ENCODE data around the gene PPP2R3A.
"Not testable (repeated sequence)": the region's sequence is repeated elsewhere in the genome, so short reads cannot be mapped to it uniquely, and the experiment has no call there.

PPP2R3A gene

GRCh38 chr3:136083641-136084382 is 118.3 kb downstream of the PPP2R3A start:
- not testable (repeated sequence) for DNase-seq (ENCODE audit: low spot score)

GRCh38 chr3:136085067-136085466 is 119.5 kb downstream of the PPP2R3A start:
- not testable (repeated sequence) for DNase-seq (ENCODE audit: low spot score)

GRCh38 chr3:136093771-136094170 is 128.2 kb downstream of the PPP2R3A start:
- DNase-seq (ENCODE audit: low spot score) = no peak

GRCh38 chr3:136105044-136105443 is 139.5 kb downstream of the PPP2R3A start:
- no peak for DNase-seq (ENCODE audit: low spot score)

GRCh38 chr3:136106101-136106500 is 140.6 kb downstream of the PPP2R3A start:
- no peak for DNase-seq (ENCODE audit: low spot score)

GRCh38 chr3:136109499-136109898 is 144.0 kb downstream of the PPP2R3A start:
- no peak for DNase-seq (ENCODE audit: low spot score)

GRCh38 chr3:136110481-136110880 is 145.0 kb downstream of the PPP2R3A start:
- no peak for DNase-seq (ENCODE audit: low spot score)

- DNase-seq (ENCODE audit: low spot score) = no peak
Observed at GRCh38 chr3:136114421-136114820, 148.9 kb downstream of the PPP2R3A start.

GRCh38 chr3:136119332-136119731 is 153.8 kb downstream of the PPP2R3A start:
- DNase-seq (ENCODE audit: low spot score) = not testable (repeated sequence)

GRCh38 chr3:136119783-136120182 is 154.3 kb downstream of the PPP2R3A start:
- not testable (repeated sequence) for DNase-seq (ENCODE audit: low spot score)

GRCh38 chr3:136120373-136121348 is 155.1 kb downstream of the PPP2R3A start:
- DNase-seq (ENCODE audit: low spot score) = no peak

- peak; percentile 47 for DNase-seq (ENCODE audit: low spot score)
Observed at GRCh38 chr3:136122006-136122405, 156.5 kb downstream of the PPP2R3A start.

- not testable (repeated sequence) for DNase-seq (ENCODE audit: low spot score)
Observed at GRCh38 chr3:136131647-136132046, 166.1 kb downstream of the PPP2R3A start.

- no peak for DNase-seq (ENCODE audit: low spot score)
Observed at GRCh38 chr3:136134091-136134490, 168.6 kb downstream of the PPP2R3A start.

GRCh38 chr3:136135039-136135802 is 169.7 kb downstream of the PPP2R3A start:
- no peak for DNase-seq (ENCODE audit: low spot score)

GRCh38 chr3:136136454-136136853 is 170.9 kb downstream of the PPP2R3A start:
- no peak for DNase-seq (ENCODE audit: low spot score)

- DNase-seq (ENCODE audit: low spot score) = no peak
Observed at GRCh38 chr3:136141291-136141785, 175.8 kb downstream of the PPP2R3A start.

- DNase-seq (ENCODE audit: low spot score) = peak; percentile 21
Observed at GRCh38 chr3:136141891-136142290, 176.4 kb downstream of the PPP2R3A start.

GRCh38 chr3:136142592-136142991 is 177.1 kb downstream of the PPP2R3A start:
- DNase-seq (ENCODE audit: low spot score) = peak; percentile 97

GRCh38 chr3:136144397-136144796 is 178.9 kb downstream of the PPP2R3A start:
- DNase-seq (ENCODE audit: low spot score) = not testable (repeated sequence)

GRCh38 chr3:136146981-136147729 is 181.6 kb downstream of the PPP2R3A start:
- no peak for DNase-seq (ENCODE audit: low spot score)

Measured in RKO (cell line).